ENCODE results near the gene CCNB1IP1.
A peak's percentile ranks its signal among the peaks of the same experiment; 100 is the strongest.
"Not testable (repeated sequence)": the region's sequence is repeated elsewhere in the genome, so short reads cannot be mapped to it uniquely, and the experiment has no call there.

CCNB1IP1 gene

GRCh38 chr14:20295067-20295466, 38.0 kb downstream of the CCNB1IP1 start:
- DNase-seq (ENCODE audit: low read depth), result no peak
- TF ChIP-seq CTCF (IDR thresholded peaks at IDR 0.05; ENCODE audit: low read length, missing control alignments), result no peak

GRCh38 chr14:20294636-20295035, 38.4 kb downstream of the CCNB1IP1 start:
- no peak for TF ChIP-seq CTCF (IDR thresholded peaks at IDR 0.05; ENCODE audit: low read length, missing control alignments)
- DNase-seq (ENCODE audit: low read depth), result no peak
- no peak overlapping the region for H3K4me3 ChIP-seq (replicated peaks; ENCODE audit: low read depth, low read length)

More at GRCh38 chr14:20295067-20295466, 38.0 kb downstream of the CCNB1IP1 start:
- H3K4me3 ChIP-seq (replicated peaks; ENCODE audit: low read depth, low read length), result no peak overlapping the region

- DNase-seq (ENCODE audit: low read depth); H3K4me3 ChIP-seq (replicated peaks; ENCODE audit: low read depth, low read length): not testable (repeated sequence)
Measured at GRCh38 chr14:20281998-20282397, 51.1 kb downstream of the CCNB1IP1 start.

- not testable (repeated sequence) for H3K4me3 ChIP-seq (replicated peaks; ENCODE audit: low read depth, low read length)
Measured at GRCh38 chr14:20280265-20280664, 52.8 kb downstream of the CCNB1IP1 start.

GRCh38 chr14:20278414-20278813, 54.7 kb downstream of the CCNB1IP1 start:
- no peak overlapping the region for H3K4me3 ChIP-seq (replicated peaks; ENCODE audit: low read depth, low read length)
- TF ChIP-seq CTCF (IDR thresholded peaks at IDR 0.05; ENCODE audit: low read length, missing control alignments), result no peak
- peak; percentile 60 for DNase-seq (ENCODE audit: low read depth)

More at GRCh38 chr14:20280265-20280664, 52.8 kb downstream of the CCNB1IP1 start:
- DNase-seq (ENCODE audit: low read depth), result not testable (repeated sequence)

GRCh38 chr14:20277409-20277808, 55.7 kb downstream of the CCNB1IP1 start:
- DNase-seq (ENCODE audit: low read depth), result no peak
- H3K4me3 ChIP-seq (replicated peaks; ENCODE audit: low read depth, low read length), result no peak overlapping the region
- no peak for TF ChIP-seq CTCF (IDR thresholded peaks at IDR 0.05; ENCODE audit: low read length, missing control alignments)

- no peak overlapping the region for H3K4me3 ChIP-seq (replicated peaks; ENCODE audit: low read depth, low read length)
- no peak for DNase-seq (ENCODE audit: low read depth)
- no peak for TF ChIP-seq CTCF (IDR thresholded peaks at IDR 0.05; ENCODE audit: low read length, missing control alignments)
Measured at GRCh38 chr14:20274062-20274461, 59.0 kb downstream of the CCNB1IP1 start.

- not testable (repeated sequence) for DNase-seq (ENCODE audit: low read depth); H3K4me3 ChIP-seq (replicated peaks; ENCODE audit: low read depth, low read length)
Measured at GRCh38 chr14:20264361-20264760, 68.7 kb downstream of the CCNB1IP1 start.

GRCh38 chr14:20262642-20263128, 70.4 kb downstream of the CCNB1IP1 start:
- DNase-seq (ENCODE audit: low read depth), result peak; percentile 71
- H3K4me3 ChIP-seq (replicated peaks; ENCODE audit: low read depth, low read length), result no peak overlapping the region
- no peak for TF ChIP-seq CTCF (IDR thresholded peaks at IDR 0.05; ENCODE audit: low read length, missing control alignments)

Data from fibroblast of pulmonary artery (primary cell).